Sigmoid colon (tissue), 4 donors: ENCODE results near the gene PLCB1.

ENCODE experiments used
- POLR2A ChIP-seq, 2 donors: fragments of 450-650 bp; IDR thresholded peaks; one replicate each; pipeline ENCODE4 v1.6.1; 2016; ENCODE audit warnings: antibody characterized with exemption in 2 of 2, mild to moderate bottlenecking in 2 of 2, moderate library complexity in 2 of 2
- POLR2AphosphoS5 ChIP-seq, 4 donors: sonication (generic); formaldehyde crosslinking; IDR thresholded peaks; one replicate each; pipeline ENCODE4 v1.6.1; 2017; ENCODE audit warnings: antibody characterized with exemption in 4 of 4
- TF ChIP-seq, protein P1 (sequence below), 4 experiments: fragments of 450-650 bp in 3 of 4; fragments of 200-600 bp in 1 of 4; IDR thresholded peaks; one replicate each; pipeline ENCODE4 v1.5.1; 2016 to 2019; ENCODE audit warnings: antibody characterized with exemption in 4 of 4, mild to moderate bottlenecking in 3 of 4, moderate library complexity in 2 of 4

DNA sequence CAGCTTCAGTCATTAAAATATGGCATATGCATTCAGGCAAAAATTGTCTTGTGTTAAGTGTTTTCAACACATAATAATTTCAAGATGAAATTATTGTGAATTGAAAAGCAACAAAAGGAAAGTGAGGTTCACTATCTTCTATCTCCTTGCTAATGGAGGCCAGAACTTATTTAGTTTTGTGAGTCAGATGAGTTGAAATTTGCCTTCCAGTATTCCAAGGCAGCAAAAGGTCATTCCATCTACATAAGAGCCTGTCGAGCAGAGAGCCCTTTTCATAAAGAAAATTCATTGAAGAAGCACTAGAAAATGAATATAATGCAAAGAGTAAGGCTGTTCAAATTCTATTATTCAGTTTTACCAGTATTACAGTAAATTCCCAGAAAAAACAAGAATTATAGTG lies 274.3 kb downstream of the PLCB1 start:
- TF ChIP-seq POLR2A (IDR thresholded peaks at IDR 0.05) = no peak
- TF ChIP-seq, protein P1, sequence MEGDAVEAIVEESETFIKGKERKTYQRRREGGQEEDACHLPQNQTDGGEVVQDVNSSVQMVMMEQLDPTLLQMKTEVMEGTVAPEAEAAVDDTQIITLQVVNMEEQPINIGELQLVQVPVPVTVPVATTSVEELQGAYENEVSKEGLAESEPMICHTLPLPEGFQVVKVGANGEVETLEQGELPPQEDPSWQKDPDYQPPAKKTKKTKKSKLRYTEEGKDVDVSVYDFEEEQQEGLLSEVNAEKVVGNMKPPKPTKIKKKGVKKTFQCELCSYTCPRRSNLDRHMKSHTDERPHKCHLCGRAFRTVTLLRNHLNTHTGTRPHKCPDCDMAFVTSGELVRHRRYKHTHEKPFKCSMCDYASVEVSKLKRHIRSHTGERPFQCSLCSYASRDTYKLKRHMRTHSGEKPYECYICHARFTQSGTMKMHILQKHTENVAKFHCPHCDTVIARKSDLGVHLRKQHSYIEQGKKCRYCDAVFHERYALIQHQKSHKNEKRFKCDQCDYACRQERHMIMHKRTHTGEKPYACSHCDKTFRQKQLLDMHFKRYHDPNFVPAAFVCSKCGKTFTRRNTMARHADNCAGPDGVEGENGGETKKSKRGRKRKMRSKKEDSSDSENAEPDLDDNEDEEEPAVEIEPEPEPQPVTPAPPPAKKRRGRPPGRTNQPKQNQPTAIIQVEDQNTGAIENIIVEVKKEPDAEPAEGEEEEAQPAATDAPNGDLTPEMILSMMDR (IDR thresholded peaks at IDR 0.05) = no peak
- TF ChIP-seq POLR2AphosphoS5 (IDR thresholded peaks at IDR 0.05) = no peak
